GM19397 (cell line): ENCODE data around the gene SERPINA3.
"Not testable (repeated sequence)": the region's sequence is repeated elsewhere in the genome, so short reads cannot be mapped to it uniquely, and the experiment has no call there.

Source experiments
- ATAC-seq: cut with Tn5 transposase; IDR thresholded peaks from one replicate; pipeline ENCODE4 v1.9.1; 2021; ENCODE audit warnings: mild to moderate bottlenecking, moderate library complexity; ENCODE audit not compliant: unreplicated experiment

The SERPINA3 gene

DNA sequence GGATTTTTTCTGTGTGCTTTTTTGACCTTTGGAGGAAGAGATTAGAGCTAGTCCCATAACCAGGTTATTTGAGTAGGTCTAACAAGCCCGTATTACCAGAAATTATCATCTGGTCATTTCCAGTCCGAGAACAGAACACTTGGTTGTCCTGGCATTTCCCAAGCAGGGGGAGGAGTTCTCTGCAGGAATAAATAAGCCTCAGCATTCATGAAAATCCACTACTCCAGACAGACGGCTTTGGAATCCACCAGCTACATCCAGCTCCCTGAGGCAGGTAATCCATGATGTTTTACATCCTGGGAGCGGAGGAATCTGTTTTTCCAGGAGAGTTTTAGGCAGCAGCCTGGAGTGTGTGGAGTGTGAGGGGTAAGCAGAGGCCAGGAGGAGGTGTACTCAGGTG lies at the start of gene SERPINA3:
TSS of gene SERPINA3 (plus strand) at position 218 of the 400 bp plus-strand sequence. CDS start 2,051 bp downstream, outside the sequence.
- no peak for ATAC-seq

DNA sequence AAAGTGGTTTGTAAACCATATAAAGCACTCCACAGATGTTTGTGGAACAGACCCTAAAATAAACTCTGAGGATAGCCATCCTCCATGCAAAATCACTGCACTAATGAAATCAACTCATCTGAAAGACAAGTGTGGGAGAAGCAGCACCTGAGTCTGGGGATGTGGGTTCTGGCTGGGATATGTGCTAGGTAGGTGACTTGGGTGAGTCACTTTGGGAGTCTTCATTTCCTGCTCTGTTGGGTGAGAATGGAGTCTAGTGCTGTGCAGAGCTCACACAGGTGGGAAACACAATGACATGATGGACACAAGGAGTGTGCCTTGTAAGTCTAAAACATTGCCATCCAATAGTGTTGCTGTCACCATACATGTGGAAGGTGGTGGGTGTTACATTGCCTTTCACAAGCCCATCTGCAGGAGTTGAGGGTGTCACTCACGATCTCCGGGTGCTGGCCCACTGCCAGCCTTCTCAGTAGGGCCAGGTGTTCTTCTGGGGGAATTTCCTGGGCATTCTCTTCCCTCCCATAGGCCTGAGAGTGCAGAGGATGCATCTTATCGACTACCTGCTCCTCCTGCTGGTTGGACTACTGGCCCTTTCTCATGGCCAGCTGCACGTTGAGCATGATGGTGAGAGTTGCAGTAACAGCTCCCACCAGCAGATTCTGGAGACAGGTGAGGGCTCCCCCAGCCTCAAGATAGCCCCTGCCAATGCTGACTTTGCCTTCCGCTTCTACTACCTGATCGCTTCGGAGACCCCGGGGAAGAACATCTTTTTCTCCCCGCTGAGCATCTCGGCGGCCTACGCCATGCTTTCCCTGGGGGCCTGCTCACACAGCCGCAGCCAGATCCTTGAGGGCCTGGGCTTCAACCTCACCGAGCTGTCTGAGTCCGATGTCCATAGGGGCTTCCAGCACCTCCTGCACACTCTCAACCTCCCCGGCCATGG lies 49.0 kb upstream of the SERPINA3 start:
- ATAC-seq: no peak

DNA sequence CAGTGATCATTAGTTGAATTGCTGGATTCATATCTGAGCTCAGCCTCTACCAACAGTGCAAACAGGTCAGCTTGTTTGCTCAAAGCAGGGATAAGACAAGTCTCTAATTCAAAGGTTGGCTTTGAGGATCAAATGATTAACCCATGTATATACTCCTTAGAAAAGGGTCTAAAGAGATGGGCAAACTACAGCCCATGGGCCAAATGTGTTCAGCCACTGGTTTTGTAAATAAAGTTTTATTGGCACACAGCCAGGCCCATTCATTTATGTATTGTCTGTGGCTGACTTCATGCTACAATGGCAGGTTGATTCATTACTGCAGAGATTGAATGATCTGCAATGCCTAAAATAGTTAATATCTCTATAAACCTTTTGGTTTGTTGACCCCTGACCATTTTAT lies 47.8 kb upstream of the SERPINA3 start:
- no peak for ATAC-seq

DNA sequence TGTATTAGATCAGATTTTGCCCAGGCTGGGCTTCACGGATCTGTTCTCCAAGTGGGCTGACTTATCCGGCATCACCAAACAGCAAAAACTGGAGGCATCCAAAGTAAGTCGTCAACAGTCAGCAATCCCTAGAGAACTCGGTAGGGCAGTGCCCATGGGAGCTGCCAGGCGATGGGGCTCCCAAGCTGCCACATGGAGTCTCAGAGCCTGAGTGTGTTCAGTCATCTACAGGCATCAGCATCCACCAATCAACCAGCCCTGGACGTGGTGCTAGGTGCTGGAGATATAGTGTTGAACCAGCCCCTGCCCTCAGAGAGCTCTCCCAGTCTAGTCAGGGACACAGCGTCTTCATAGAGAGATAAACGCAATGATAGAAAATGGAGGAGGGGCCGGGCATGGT lies 44.0 kb upstream of the SERPINA3 start:
- ATAC-seq: no peak

DNA sequence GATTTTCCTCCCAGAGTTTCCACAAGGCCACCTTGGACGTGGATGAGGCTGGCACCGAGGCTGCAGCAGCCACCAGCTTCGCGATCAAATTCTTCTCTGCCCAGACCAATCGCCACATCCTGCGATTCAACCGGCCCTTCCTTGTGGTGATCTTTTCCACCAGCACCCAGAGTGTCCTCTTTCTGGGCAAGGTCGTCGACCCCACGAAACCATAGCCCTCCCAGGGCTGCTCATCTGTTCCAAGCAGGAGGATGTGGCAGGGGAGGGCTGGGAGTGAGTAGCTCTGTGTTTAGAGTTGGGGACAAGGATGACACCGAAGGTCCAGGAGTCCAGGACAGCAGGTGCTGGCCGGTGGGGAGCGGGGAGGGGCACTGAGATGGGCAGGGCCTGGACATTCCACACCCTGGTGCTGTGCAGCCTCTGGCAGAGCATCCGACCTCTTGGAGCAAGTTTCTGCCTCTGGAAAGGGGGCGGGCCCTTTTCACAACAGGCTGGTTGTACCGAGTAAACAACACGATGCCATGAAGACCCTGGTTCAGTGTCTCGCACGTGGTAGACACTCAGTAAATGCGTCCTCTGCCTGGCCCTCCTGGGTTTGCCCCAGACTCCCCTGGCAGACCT lies 42.7 kb upstream of the SERPINA3 start:
- ATAC-seq: no peak

DNA sequence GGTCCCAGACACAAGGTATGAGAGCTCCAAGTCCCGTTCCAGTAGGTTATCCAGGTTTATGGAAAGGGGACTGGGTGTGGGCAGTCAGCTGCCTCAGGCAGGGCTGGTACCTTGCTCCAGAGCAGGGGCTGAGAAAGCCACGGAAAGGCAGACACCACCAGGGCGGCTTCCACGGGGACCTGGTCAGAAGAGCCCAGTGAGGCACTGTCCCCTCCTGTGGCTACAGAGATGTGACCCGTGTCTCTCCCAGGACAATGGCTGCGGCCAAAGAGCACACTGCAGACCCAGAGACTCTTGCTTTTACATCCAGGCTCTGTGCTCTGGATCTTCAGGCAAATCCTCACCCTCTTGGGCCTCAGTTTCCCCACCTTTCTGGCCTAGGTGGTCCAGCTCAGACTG lies 42.2 kb upstream of the SERPINA3 start:
- no peak for ATAC-seq

DNA sequence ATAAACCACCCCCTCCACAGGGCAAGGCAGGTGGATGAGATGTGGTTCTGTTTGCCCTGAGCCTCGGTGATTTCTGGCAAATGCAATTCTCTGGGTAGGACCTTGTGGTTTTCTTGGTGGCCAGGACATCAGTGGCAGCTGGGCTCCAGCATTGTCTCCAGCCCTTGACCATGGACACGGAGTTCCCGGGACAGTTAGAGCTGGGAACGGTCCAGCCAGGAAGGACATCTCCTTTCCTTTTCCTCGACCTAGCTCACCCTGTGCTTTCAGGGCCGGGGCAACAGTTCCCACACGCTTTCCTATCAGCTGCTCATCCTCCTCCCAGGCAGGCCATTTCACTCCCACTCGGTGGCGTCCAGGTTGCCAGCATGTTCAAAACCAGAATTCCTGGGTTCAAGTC lies 41.8 kb upstream of the SERPINA3 start:
- ATAC-seq: no peak

DNA sequence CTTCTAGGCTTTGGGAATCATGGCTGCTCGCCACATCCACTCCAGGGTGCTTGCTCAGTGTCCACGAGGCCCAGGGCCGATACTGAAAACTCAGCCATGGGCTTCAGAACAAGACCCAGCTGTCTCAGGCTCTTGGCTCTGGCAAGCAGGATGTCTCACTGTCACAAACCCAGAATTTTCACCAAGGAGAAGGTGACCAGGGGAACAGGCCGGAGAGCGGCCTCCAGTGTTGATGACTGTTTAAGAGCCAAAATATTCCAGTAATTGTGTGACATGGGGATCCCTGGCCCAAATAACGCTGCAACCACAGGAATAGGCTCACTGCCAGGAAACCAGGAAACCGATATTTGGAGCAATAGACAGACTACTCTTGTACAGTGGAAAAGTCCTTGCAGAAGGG lies 40.8 kb upstream of the SERPINA3 start:
- no peak for ATAC-seq

DNA sequence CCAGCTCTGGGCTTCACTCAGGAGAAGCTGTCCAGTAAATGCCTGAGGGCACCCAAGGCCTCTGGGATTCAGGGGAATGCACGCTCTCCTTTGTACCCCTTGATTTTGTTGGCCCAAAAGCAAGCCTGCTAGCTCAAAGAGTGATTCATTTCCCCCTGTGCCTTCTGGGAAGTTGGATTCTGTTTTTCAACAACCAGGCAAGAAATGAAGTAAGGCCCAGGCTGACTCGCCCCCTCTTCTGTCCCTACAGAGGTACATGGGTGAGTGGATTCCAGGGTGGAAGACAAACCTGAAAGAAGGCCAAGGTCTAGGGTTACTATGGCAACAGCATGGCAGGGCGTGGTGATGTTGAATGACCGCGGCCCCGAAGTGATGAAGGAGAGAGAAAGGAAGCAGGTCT lies 40.2 kb upstream of the SERPINA3 start:
- ATAC-seq: no peak

DNA sequence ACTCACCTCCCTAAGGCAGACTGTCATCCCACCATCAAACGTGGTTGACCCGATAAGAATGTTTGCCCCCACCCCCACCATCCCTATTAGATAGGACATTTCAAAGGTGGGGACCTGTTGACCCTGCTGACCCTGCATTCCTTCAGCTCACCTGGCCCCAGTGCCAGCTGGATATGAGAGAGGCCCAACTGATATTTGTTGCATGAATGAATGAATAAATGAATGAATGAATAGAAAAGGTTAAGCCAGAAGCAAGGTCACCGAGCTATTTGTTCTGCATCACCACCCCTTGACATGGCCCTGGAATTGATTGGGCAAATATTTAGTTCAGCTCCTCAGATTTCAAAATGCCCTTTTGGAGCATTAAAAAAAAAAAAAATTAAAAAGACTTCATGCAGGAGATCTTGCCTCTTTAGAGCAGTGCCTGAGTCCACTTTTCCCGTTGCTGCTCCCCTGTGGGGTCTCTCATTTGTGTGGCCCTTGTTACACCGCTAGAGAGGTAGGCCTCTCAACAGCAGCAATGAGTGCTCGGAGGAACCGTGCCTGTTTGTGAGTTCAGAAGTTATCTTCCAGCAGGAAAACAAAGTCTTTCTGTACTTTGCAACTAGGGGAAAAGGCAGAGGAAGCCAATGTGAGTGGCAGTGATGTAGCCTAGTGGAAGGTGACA lies 39.4 kb upstream of the SERPINA3 start:
- no peak for ATAC-seq

DNA sequence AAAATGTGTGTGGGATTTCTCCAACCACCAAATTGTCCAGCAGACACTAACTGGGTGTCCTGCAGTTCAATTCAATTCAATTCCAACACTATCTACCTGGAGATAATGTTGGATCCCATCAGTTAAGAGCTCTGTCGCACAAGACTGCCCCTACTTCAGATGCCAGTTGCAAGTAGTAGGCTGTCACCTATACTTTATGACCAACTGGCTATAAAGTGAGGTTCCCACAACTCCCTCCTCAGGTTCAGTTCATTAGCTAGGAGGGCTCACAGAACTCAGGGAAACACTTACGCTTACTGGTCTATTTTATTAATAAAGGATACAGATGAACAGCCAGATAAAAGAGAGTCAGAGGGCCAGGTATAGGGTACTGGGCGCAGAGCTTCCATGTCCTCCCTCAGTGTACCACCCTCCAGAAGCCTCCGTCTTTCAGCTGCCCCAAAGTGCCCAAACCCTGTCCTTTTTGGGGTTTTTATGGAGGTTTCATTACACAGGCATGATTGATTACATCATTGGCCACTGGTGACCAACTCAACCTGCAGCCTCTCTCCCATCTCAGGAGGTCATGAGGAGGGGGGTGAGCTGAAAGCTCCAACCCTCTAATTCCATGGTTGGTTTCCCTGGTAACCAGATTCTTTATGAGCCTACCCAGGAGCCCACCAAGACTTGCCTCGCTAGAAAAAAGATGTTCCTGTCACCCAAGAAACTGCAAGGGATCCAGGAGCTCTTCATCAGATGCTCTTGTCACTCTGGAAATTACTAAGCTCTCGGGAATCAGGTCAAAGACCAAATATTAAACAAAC lies 38.5 kb upstream of the SERPINA3 start:
- no peak for ATAC-seq

DNA sequence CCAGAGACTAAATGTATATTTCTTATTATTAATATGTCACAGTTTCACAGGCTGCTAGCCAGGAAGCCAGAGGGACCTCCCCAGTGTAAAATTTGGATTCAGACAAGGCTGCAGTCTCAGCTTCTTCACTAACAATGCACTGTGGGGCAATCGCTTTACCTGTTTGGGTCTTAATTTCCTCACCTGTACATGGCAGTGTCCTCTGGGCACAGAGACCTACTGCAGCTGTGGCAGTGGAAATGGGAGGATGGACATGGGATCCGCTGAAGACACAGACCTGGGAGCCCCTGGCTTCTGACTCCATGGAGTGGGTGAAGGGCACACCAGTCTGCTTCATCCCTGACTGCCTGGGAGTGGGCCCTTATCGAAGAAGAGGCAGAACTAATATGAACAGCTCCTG lies 37.9 kb upstream of the SERPINA3 start:
- ATAC-seq: no peak

DNA sequence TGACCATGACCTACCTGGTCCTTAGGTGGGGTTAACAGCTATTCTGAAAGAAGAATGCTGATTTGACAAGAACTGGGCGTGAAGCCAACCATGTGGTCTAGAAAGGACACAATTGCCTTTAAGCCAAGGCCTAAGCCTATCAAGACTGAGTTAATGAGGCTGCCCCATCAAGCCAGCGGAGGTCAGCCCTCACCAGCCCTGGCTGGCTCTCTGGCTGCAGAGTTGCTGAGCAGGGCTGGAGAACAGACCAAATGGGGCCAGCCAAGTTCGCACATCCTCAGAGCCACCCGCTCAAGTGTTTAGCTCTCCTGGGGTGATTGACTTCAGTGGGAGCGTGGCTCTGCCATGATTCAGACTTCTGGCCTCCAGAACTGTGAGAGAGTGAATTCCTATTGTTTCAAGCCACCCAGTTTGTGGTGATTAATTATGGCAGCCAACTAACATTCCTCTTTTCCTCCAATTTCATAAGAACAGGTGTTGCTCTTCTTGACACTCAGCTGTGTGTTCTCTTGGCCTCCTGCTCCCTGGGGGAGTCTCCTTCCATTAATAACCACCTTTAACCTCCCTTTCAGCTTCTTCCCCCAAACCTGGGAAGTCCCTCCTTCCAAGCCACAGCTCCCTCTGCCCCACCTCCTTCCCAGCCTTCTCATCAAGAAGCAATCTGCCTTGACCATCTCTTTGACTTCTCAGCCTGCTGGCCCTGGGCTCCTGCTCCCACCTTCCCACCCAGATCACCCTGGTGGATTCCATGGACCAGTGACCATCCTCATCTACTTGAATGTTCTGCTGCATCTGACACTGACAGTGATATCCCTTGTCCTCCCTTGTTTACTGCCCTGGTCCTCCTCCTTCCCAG lies 36.2 kb upstream of the SERPINA3 start:
- no peak for ATAC-seq

DNA sequence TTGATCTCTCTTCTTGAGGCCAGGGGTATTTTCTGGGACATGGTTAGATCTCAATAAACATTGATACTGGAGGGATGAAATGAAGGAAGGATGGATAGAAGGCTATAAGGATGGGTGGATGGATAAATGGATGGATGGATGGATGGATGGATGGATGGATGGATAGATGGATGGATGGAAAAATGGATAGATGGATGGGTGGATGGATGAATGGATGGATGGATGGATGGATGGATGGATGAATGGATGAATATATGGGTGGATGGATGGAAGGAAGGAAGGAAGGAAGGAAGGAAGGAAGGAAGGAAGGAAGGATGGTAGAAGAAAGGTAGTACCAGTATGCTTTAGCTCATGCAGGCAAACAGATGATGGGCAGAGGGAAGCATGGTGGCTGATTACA lies 34.7 kb upstream of the SERPINA3 start:
- not testable (repeated sequence) for ATAC-seq

DNA sequence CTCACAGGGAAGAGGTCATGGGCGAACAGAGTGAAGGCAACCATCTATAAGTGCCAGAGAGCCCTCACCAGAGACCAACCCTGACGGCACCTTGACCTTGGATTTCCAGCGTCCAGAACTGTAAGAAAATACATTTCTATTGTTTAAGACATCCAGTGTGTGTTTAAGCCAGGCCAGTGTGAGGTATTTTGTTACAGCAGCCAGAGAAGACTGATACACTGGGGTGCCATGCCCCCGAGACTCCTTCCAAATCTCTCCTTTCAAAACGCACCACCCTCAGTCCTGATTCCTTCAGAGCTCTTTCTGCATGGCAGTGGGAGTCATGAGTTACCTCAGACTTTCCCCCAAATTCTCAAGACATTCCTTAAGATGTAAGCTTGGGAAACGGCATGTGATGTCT lies 33.5 kb upstream of the SERPINA3 start:
- no peak for ATAC-seq

DNA sequence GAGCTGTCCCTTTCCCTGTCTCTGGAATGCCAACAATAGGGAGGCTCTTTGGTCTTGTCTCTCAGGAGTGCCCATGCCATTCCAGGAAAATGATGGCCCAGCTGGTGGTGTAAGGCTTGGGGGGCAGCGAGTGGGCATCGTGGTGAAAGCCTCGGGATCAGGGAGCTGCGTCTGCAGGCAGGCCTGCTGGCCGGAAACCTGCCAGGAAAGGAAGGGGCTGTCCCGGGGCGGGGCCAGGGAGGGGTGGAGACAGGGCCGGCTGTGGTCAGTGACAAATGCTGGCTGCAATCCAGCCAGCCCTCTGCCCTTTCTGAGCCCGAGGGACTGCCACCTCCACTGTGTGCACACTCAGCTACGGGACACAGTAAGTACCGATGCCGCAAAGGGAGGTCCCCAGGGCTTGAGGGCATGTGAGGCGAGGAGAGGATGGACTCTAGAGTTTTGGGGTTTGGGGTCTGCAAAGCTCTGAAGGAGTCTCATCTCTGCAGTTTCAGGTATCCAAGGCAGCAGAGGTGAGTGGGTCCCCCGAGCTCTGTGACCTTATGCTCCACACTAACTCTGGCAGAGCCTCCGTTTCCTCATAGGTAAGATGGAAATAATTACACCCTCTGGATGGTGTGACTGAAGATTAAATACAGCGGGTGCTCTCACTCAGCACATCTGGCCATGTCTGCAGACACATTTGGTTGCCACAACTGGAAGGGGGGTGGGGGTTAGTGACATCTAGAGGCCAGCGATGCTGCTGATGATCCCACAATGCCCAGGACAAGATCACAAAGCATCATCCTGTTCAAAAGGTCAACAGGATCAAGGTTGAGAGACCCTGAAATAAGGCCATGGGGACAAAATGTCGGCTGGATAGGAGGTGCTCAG lies 30.8 kb upstream of the SERPINA3 start, which contains the start of gene SERPINA5:
TSS of gene SERPINA5 (plus strand) at position 300 of the 873 bp plus-strand sequence. CDS start 5,937 bp downstream, outside the sequence.
- ATAC-seq: no peak

DNA sequence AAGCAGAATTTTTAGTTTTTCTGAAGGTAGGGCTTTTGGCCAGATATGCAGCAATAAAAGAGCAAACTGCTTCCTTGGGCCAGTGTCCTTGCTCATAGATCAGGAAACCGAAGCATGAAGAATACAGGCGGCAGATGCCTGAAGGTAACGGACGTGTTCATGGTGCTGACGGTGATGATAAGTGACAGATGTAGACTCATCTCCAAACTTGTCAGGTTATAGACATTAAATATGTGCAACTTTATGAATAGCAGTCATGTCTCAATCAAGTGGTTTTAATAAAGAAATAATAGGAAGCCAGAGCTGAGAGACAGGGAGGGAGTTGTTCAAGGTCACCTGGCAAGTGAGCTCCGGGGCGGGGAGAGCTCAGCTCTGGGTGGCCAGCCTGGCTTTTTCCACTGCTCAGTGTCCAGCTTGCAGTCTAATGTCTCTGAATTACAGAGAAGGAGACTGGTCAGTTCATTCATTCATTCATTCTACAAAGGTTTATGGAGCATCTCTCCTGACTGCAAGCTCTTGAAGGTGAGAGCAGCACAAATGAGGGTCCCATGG lies 29.9 kb upstream of the SERPINA3 start:
- ATAC-seq: no peak

DNA sequence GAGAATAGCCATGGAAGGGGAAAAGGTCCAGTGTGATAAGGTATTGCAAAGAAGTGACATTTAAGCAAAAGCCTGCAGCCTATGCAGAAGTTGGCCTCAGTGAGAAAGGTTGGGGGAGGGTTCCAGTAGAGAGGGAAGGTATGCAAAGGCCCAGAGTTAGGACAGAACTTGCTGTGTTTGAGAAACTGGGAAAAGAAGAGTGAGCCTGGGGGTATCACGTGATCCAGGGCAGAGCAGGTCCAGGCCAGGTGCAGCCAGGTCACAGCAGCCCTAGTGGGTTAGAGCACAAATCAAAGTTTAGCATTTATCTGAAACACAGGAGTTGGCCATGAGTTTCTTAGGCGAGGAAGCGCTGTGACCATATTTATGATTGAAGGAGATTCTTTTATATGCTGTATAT lies 29.3 kb upstream of the SERPINA3 start:
- ATAC-seq: no peak

DNA sequence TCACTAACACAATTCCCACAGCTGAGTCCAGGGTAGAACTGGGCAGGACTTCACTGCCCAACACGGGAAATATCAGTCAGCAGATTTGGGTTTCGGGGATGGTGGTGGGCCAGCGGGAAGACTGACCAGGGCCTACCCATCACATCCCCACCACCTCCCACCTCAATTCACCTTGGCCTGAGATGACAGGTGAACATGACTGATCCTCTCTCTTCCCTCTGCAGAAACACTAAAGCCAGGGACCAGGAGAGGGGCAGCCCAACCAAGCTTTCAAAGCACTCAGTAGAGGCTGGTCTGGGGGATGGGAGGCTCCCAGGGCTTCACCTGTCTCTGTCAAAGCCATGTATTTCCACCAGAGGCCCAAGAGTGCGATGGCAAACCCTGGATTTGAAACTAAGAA lies 28.6 kb upstream of the SERPINA3 start:
- no peak for ATAC-seq
